HCT116 (cell line): ENCODE data around the gene DUSP2. TPM values are rescaled to one million over a fixed set of nuclear protein-coding genes. Genes with fewer than 3 reads are reported as not detected.

Experiments used
- ATAC-seq: fragments of 200-7000 bp; cut with Tn5 transposase; 2 replicates; pipeline ENCODE4 v1.9.1; 2020; ENCODE audit warnings: mild to moderate bottlenecking, moderate library complexity
- BruUV-seq: library from RNA; stranded (reverse); fragments of 400-500 nt; replicated peaks from 2 replicates; lab custom pipeline; 2021; lab: Mats Ljungman, UMichigan
- CTCF ChIA-PET: fragments of 300-600 bp; sonication (Branson Sonifier 250); formaldehyde crosslinking; loops from one replicate; lab custom pipeline; 2021; ENCODE audit warnings: antibody characterized with exemption; lab: Charles Lee
- POLR2A ChIA-PET: fragments of 300-600, 350-600 bp; sonication (Branson Sonifier 250); formaldehyde crosslinking; loops from one replicate; lab custom pipeline; 2021; ENCODE audit warnings: antibody characterized with exemption; lab: Charles Lee
- RAD21 ChIA-PET, 2 experiments: fragments of 300-600 bp; sonication (Branson Sonifier 250); formaldehyde crosslinking; loops; one replicate each; lab custom pipeline; 2023; ENCODE audit warnings: low total read pairs in 2 of 2; ENCODE audit not compliant: uncharacterized antibody in 2 of 2, unreplicated experiment in 2 of 2, low non-redundant PET in 1 of 2; lab: Charles Lee
- DNase-seq: peaks from one replicate; pipeline ENCODE4 v3.0.0-alpha.2; 2010; ENCODE audit warnings: low read depth, low spot score
- H2AFZ ChIP-seq: fragments of 200-600 bp; shearing (Covaris generic), sonication (generic); 2 replicates; pipeline ENCODE4 v1.6.1; 2017; ENCODE audit warnings: low read depth, mixed run types, mixed read lengths, antibody characterized with exemption, low read length; ENCODE audit not compliant: poor library complexity, severe bottlenecking
- H3K27ac ChIP-seq: 2 replicates; pipeline ENCODE4 v1.5.1; 2012; ENCODE audit warnings: low read depth, low read length
- H3K27me3 ChIP-seq: fragments of 200-600 bp; sonication (generic); 2 replicates; pipeline ENCODE4 v1.6.1; 2016; ENCODE audit warnings: mixed run types, low read length, mixed read lengths; ENCODE audit not compliant: insufficient read depth
- H3K36me3 ChIP-seq, 2 experiments: fragments of 200-500 bp in 1 of 2; fragments of 200-600 bp in 1 of 2; sonication (Bioruptor generic) in 1 of 2; sonication (generic) in 1 of 2; 2 replicates each; pipeline versions ENCODE4 v1.5.1 to v1.6.1; 2014 to 2016; ENCODE audit warnings: low read length in 2 of 2, inconsistent platforms in 1 of 2, mixed read lengths in 1 of 2, mixed run types in 1 of 2; ENCODE audit not compliant: insufficient read depth in 2 of 2, control insufficient read depth in 1 of 2
- H3K4me1 ChIP-seq, 2 experiments: fragments of 200-600 bp in 1 of 2; sonication (generic) in 1 of 2; 2 replicates each; pipeline versions ENCODE4 v1.5.1 to v1.6.1; 2012 to 2017; ENCODE audit warnings: low read length in 2 of 2, inconsistent platforms in 1 of 2, mild to moderate bottlenecking in 1 of 2, mixed read lengths in 1 of 2, mixed run types in 1 of 2, moderate library complexity in 1 of 2; ENCODE audit not compliant: insufficient read depth in 2 of 2, control insufficient read depth in 1 of 2
- H3K4me2 ChIP-seq: fragments of 200-600 bp; sonication (generic); 2 replicates; pipeline ENCODE4 v1.6.1; 2017; ENCODE audit warnings: mixed run types, low read length, mixed read lengths
- H3K4me3 ChIP-seq, 2 experiments: fragments of 200-600 bp in 1 of 2; sonication (generic) in 1 of 2; replicated peaks in 1 of 2; 2 replicates each; pipeline ENCODE4 v1.5.1; 2011 to 2016; ENCODE audit warnings: low read length in 2 of 2, control low read depth in 1 of 2, low read depth in 1 of 2, mild to moderate bottlenecking in 1 of 2, mixed read lengths in 1 of 2, mixed run types in 1 of 2
- H3K79me2 ChIP-seq: fragments of 200-600 bp; sonication (generic); 2 replicates; pipeline ENCODE4 v1.6.1; 2017; ENCODE audit warnings: mild to moderate bottlenecking, mixed run types, low read length, moderate library complexity, mixed read lengths; ENCODE audit not compliant: insufficient read depth
- H3K9ac ChIP-seq: fragments of 200-600 bp; sonication (generic); 2 replicates; pipeline ENCODE4 v1.6.1; 2016; ENCODE audit warnings: low read length, mixed read lengths
- H3K9me2 ChIP-seq: fragments of 200-600 bp; sonication (generic), shearing (Covaris generic); 2 replicates; pipeline ENCODE4 v1.6.1; 2017; ENCODE audit warnings: mixed run types, mild to moderate bottlenecking, moderate library complexity; ENCODE audit not compliant: insufficient read depth
- H3K9me3 ChIP-seq, 2 experiments: fragments of 200-500 bp in 1 of 2; fragments of 200-600 bp in 1 of 2; sonication (Bioruptor generic) in 1 of 2; sonication (generic) in 1 of 2; 2 replicates each; pipeline ENCODE4 v1.6.1; 2014 to 2017; ENCODE audit warnings: low read length in 2 of 2, mixed read lengths in 2 of 2, inconsistent platforms in 1 of 2, low read depth in 1 of 2, mild to moderate bottlenecking in 1 of 2, mixed run types in 1 of 2, moderate library complexity in 1 of 2; ENCODE audit not compliant: control insufficient read depth in 1 of 2, insufficient read depth in 1 of 2
- H4K20me1 ChIP-seq: fragments of 200-600 bp; sonication (generic), shearing (Covaris generic); 2 replicates; pipeline ENCODE4 v1.6.1; 2017; ENCODE audit warnings: mixed run types, mild to moderate bottlenecking, moderate library complexity; ENCODE audit not compliant: insufficient read depth
- CEBPB ChIP-seq: IDR thresholded peaks from 2 replicates; pipeline ENCODE4 v1.6.1; 2012; ENCODE audit warnings: low read depth
- ELF1 ChIP-seq: IDR thresholded peaks from 2 replicates; pipeline ENCODE4 v1.6.1; 2012; ENCODE audit warnings: low read depth, borderline replicate concordance
- FOSL1 ChIP-seq: IDR thresholded peaks from 2 replicates; pipeline ENCODE4 v1.6.1; 2012; ENCODE audit warnings: low read depth
- POLR2AphosphoS5 ChIP-seq: IDR thresholded peaks from 2 replicates; pipeline ENCODE4 v1.6.1; 2011; ENCODE audit warnings: mild to moderate bottlenecking, low read depth, low read length, moderate library complexity
- intact Hi-C: fragments of 100-400 bp; cut with micrococcal nuclease; formaldehyde crosslinking; loops from 2 replicates; pipeline ENCODE4 v1.10.0; 2022
- total RNA-seq: library from RNA; stranded (reverse); gene quantifications from one replicate; pipeline ENCODE4 v1.2.1, GENCODE V29; 2021; ENCODE audit not compliant: unreplicated experiment
- TF ChIP-seq, protein P1 (sequence below), 3 experiments: fragments of 200-600 bp in 1 of 3; sonication (generic) in 1 of 3; IDR thresholded peaks in 2 of 3; conservative IDR thresholded peaks in 1 of 3; 2 replicates each; pipeline ENCODE4 v1.5.1; 2012 to 2017; ENCODE audit warnings: low read depth in 2 of 3, low read length in 2 of 3, antibody characterized with exemption in 1 of 3, borderline replicate concordance in 1 of 3, control low read depth in 1 of 3, mild to moderate bottlenecking in 1 of 3, mixed read lengths in 1 of 3, mixed run types in 1 of 3, moderate library complexity in 1 of 3; ENCODE audit not compliant: insufficient read depth in 1 of 3
- TF ChIP-seq, protein P2 (sequence below): IDR thresholded peaks from 2 replicates; pipeline ENCODE4 v1.6.1; 2012

Gene DUSP2
- total RNA-seq, 1 experiment from 2014 or later = 24.5 TPM

DNA sequence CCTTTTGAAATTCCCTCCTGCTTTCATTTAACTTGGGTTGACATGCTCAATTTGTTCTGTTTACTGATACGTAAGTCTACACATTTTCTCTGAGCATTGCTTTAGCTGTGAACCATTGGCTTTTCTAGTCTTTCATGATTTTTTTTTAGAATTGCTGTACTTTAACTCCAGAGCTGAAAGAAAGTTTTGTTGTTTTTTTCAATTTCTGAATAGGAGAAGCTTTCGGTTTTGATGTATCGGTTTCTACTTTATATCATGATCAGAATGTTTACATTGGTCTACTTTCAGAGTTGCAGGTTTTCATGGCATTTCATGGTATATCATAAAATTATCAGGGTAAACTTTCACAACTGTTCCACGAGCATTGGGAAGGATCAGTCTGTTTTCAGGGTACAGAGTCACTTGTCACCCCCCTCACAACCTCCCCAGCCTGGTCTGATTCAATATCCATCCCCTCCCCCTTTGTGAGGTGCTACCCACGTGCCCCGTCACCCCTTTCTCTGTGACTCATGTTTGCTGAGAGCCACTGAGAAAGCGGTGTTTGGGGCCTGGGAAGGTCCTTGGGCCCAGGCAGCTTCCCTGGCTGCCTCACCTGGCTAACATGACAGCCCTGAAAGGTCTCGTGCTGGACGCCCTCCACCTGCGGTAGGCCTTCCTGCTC is 14.0 kb downstream of the DUSP2 start:
- TF ChIP-seq CEBPB (no peak), POLR2AphosphoS5 (no peak), ELF1 (no peak), FOSL1 (no peak)
- TF ChIP-seq, protein P1, sequence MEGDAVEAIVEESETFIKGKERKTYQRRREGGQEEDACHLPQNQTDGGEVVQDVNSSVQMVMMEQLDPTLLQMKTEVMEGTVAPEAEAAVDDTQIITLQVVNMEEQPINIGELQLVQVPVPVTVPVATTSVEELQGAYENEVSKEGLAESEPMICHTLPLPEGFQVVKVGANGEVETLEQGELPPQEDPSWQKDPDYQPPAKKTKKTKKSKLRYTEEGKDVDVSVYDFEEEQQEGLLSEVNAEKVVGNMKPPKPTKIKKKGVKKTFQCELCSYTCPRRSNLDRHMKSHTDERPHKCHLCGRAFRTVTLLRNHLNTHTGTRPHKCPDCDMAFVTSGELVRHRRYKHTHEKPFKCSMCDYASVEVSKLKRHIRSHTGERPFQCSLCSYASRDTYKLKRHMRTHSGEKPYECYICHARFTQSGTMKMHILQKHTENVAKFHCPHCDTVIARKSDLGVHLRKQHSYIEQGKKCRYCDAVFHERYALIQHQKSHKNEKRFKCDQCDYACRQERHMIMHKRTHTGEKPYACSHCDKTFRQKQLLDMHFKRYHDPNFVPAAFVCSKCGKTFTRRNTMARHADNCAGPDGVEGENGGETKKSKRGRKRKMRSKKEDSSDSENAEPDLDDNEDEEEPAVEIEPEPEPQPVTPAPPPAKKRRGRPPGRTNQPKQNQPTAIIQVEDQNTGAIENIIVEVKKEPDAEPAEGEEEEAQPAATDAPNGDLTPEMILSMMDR (IDR thresholded peaks at IDR 0.05 in 2 of 3, conservative IDR thresholded peaks at IDR 0.05 in 1 of 3; ENCODE audit: borderline replicate concordance in 1 of 3, insufficient read depth in 1 of 3, low read depth in 2 of 3, low read length in 2 of 3) = no peak
- Histone ChIP-seq H3K27me3 (no peaks in the 10 kb centered on the region), H3K9ac (no peak overlapping the region), H3K4me2 (no peak overlapping the region), H3K9me3 (no peaks in the 10 kb centered on the region), H3K4me3 (no peak overlapping the region), H3K79me2 (no peaks in the 10 kb centered on the region), H3K27ac (no peak overlapping the region), H4K20me1 (no peaks in the 10 kb centered on the region), H3K36me3 (no peaks in the 10 kb centered on the region), H2AFZ (no peak overlapping the region), H3K9me2 (no peaks in the 10 kb centered on the region), H3K4me1 (no peaks in the 10 kb centered on the region)
- no peak for DNase-seq
- BruUV-seq = no TSS peak
- POLR2A ChIA-PET = no interaction called here
- CTCF ChIA-PET = no interaction called here
- RAD21 ChIA-PET = no interaction called here
- no peak for ATAC-seq
- intact Hi-C loops = no loop called here

DNA sequence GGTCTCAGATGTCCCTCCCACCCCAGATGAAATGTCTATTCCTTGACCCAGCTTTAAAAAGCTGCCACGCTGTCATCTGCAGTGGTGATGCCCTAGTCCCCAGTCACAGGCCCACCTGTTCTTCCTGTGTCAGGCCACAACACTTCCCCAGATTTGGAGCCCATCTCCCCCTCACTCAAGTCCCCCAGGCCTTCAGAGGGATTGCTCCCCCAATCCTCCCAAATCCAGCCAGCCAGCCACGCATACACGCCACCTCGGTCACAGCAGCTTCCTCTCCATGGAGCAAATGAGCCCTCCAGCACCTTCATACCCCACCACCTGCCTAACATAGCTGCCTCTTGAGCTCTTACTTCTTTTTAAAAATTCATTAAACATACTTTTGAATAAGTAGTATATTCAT is 14.8 kb downstream of the DUSP2 start:
- Histone ChIP-seq H3K4me3 (no peak overlapping the region), H3K79me2 (no peaks in the 10 kb centered on the region), H3K9me3 (no peaks in the 10 kb centered on the region), H4K20me1 (no peaks in the 10 kb centered on the region), H3K9ac (no peak overlapping the region), H2AFZ (no peak overlapping the region), H3K27ac (no peak overlapping the region), H3K4me1 (no peaks in the 10 kb centered on the region), H3K27me3 (no peaks in the 10 kb centered on the region), H3K9me2 (no peaks in the 10 kb centered on the region), H3K4me2 (no peak overlapping the region), H3K36me3 (no peaks in the 10 kb centered on the region)
- ATAC-seq = no peak
- intact Hi-C loops = no loop called here
- POLR2A ChIA-PET = no interaction called here
- no peak for DNase-seq
- no TSS peak for BruUV-seq
- TF ChIP-seq, protein P2, sequence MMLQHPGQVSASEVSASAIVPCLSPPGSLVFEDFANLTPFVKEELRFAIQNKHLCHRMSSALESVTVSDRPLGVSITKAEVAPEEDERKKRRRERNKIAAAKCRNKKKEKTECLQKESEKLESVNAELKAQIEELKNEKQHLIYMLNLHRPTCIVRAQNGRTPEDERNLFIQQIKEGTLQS = no peak
- CTCF ChIA-PET = no interaction called here
- RAD21 ChIA-PET = no interaction called here
